ENCODE measurements around the gene BIRC2. TPM values are rescaled to one million over a fixed set of nuclear protein-coding genes. Genes with fewer than 3 reads are reported as not detected.
"Not testable (repeated sequence)": the region's sequence is repeated elsewhere in the genome, so short reads cannot be mapped to it uniquely, and the experiment has no call there.

The BIRC2 gene
- 38.6 and 39.2 TPM in 2 replicates for polyA plus RNA-seq (2013)

DNA sequence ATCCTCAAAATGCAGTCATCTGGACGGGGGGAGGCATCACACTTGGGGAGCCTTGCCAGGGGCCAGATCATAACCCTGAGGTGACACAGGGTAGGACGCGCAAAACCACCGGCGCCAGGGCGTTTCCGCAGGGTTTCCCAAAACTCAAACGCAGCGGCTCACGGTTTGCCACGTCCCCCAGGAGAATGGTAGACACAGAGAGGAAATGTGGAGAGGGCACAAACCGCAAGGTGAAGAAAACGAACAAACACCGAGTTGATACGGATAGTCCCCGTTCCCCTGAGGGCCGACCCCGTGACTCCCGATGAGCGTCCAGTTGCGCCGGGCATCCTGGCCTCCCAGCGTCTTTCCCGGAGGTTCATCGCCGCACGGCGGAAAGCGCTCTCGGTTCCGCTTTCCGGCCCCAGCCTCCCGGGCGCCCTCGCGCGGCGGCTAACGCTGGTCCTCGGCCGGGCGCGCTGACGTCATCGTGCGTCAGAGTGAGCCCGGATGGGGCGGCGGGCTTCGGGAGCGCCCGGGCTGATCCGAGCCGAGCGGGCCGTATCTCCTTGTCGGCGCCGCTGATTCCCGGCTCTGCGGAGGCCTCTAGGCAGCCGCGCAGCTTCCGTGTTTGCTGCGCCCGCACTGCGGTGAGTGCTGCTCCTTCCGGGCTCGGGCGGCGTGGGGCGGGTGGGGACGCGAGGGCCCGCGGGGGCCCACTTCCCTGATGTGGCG lies at the start of gene BIRC2:
Gene BIRC2, plus strand, starts transcription at position 467 of the 714 bp plus-strand sequence. CDS start 2,641 bp downstream, outside the sequence.
- Histone ChIP-seq H2BK5ac (ENCODE audit: low read depth, low read length, poor library complexity) (peak within 1 kb of the TSS; percentile 76), H3K79me2 (ENCODE audit: control insufficient read depth, insufficient read depth, low read length, poor library complexity) (peaks cover 10% of the 10 kb centered on the region), H4K91ac (ENCODE audit: low read depth, low read length) (peak within 1 kb of the TSS; percentile 86), H3K14ac (ENCODE audit: low read length) (peak within 1 kb of the TSS; percentile 73), H3K4ac (ENCODE audit: low read depth, low read length) (peak within 1 kb of the TSS; percentile 70), H2AFZ (ENCODE audit: insufficient read depth, low read length, poor library complexity) (peak within 1 kb of the TSS; percentile 79), H3K36me3 (ENCODE audit: control insufficient read depth in 1 of 2, insufficient read depth in 2 of 2, low read length in 2 of 2) (peaks cover 0 to 3% of the 10 kb centered on the region in 2 experiments), H3K4me3 (ENCODE audit: low read depth, low read length) (peak within 1 kb of the TSS; percentile 78), H3K79me1 (ENCODE audit: low read length) (peaks cover 11% of the 10 kb centered on the region), H3K4me1 (ENCODE audit: control insufficient read depth in 1 of 2, insufficient read depth in 2 of 2, low read length in 2 of 2) (no peaks in the 10 kb centered on the region), H2BK120ac (ENCODE audit: insufficient read depth, low read length, poor library complexity) (peak within 1 kb of the TSS; percentile 69), H3K18ac (ENCODE audit: low read length) (peak within 1 kb of the TSS; percentile 91), H3K9ac (ENCODE audit: low read length) (peak within 1 kb of the TSS; percentile 86), H3K27ac (ENCODE audit: low read depth, low read length) (peak within 1 kb of the TSS; percentile 94), H4K8ac (ENCODE audit: low read depth, low read length) (peak within 1 kb of the TSS; percentile 80), H2AK5ac (ENCODE audit: low read length) (peak within 1 kb of the TSS; percentile 90), H3K27me3 (ENCODE audit: insufficient read depth, low read length) (no peaks in the 10 kb centered on the region), H3K23ac (ENCODE audit: low read length) (no peak within 1 kb of the TSS), H3K4me2 (ENCODE audit: low read length) (peak within 1 kb of the TSS; percentile 81), H2BK12ac (ENCODE audit: low read length) (no peak within 1 kb of the TSS), H4K12ac (ENCODE audit: low read depth, low read length) (peak within 1 kb of the TSS; percentile 96), H3K9me3 (ENCODE audit: insufficient read depth, low read depth, low read length) (no peaks in the 10 kb centered on the region)
- no CpG with 5 or more reads among the region's 77 CpGs for WGBS (ENCODE audit: extremely low coverage, insufficient coverage, insufficient read length)
- peak; percentile 97 to 98 for DNase-seq

DNA sequence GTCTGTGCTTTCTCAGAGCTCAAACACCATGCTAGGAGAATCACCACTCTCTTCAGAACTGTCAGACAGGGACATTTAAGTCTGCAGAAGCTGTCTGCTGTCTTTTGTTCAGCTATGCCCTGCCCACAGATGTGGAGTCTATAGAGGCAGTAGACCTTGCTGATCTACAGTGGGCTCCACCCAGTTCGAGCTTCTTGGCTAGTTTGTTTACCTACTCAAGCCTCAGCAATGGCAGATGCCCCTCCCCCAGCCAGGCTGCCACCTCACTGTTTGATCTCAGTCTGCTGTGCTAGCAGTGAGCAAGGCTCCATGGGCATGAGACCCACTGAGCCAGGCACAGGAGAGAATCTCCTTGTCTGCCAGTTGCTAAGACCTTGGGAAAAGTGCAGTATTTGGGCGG lies 46.2 kb upstream of the BIRC2 start:
- not testable (repeated sequence) for H3K4me1 ChIP-seq (ENCODE audit: control insufficient read depth in 1 of 2, insufficient read depth in 2 of 2, low read length in 2 of 2); H3K9me3 ChIP-seq (ENCODE audit: insufficient read depth, low read depth, low read length); H2BK12ac ChIP-seq (ENCODE audit: low read length); H4K8ac ChIP-seq (ENCODE audit: low read depth, low read length); H3K79me2 ChIP-seq (ENCODE audit: control insufficient read depth, insufficient read depth, low read length, poor library complexity); H3K27ac ChIP-seq (ENCODE audit: low read depth, low read length); H2BK5ac ChIP-seq (ENCODE audit: low read depth, low read length, poor library complexity); H2AFZ ChIP-seq (ENCODE audit: insufficient read depth, low read length, poor library complexity); H3K4me3 ChIP-seq (ENCODE audit: low read depth, low read length); H3K9ac ChIP-seq (ENCODE audit: low read length); H3K14ac ChIP-seq (ENCODE audit: low read length); H3K4me2 ChIP-seq (ENCODE audit: low read length); H2BK120ac ChIP-seq (ENCODE audit: insufficient read depth, low read length, poor library complexity); H3K23ac ChIP-seq (ENCODE audit: low read length); H2AK5ac ChIP-seq (ENCODE audit: low read length); DNase-seq; H3K27me3 ChIP-seq (ENCODE audit: insufficient read depth, low read length); H4K91ac ChIP-seq (ENCODE audit: low read depth, low read length); H3K18ac ChIP-seq (ENCODE audit: low read length); H3K36me3 ChIP-seq (ENCODE audit: control insufficient read depth in 1 of 2, insufficient read depth in 2 of 2, low read length in 2 of 2); H4K12ac ChIP-seq (ENCODE audit: low read depth, low read length); H3K79me1 ChIP-seq (ENCODE audit: low read length); H3K4ac ChIP-seq (ENCODE audit: low read depth, low read length)
- WGBS (ENCODE audit: extremely low coverage, insufficient coverage, insufficient read length) = no CpG with 5 or more reads among the region's 2 CpGs

DNA sequence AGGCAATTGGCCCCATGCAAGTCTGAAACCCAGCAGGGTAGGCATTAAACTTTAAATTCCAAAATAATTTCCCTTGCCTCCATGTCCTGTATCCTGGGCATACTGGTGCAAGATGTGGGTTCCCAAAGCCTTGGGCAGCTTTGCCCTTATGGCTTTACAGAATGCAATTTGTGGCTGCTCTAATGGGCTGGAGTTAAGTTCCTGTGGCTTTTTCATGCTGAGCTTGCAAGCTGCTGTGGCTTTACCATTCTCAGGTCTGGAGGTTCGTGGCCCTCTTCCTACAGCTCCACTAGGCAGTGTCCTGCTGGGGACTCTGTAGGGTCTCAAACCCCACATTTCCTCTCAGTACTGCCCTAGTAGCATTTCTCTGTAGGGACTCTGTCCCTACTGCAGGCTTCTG lies 44.8 kb upstream of the BIRC2 start:
- WGBS (ENCODE audit: extremely low coverage, insufficient coverage, insufficient read length) = no CpG with 5 or more reads among the region's 1 CpG
- H4K8ac ChIP-seq (ENCODE audit: low read depth, low read length) = no peak overlapping the region
- no peak overlapping the region for H3K27ac ChIP-seq (ENCODE audit: low read depth, low read length)
- no peaks in the 10 kb centered on the region for H3K27me3 ChIP-seq (ENCODE audit: insufficient read depth, low read length)
- DNase-seq = no peak
- no peaks in the 10 kb centered on the region for H3K36me3 ChIP-seq (ENCODE audit: control insufficient read depth in 1 of 2, insufficient read depth in 2 of 2, low read length in 2 of 2)
- H2AK5ac ChIP-seq (ENCODE audit: low read length) = no peak overlapping the region
- no peak overlapping the region for H3K18ac ChIP-seq (ENCODE audit: low read length)
- no peak overlapping the region for H2BK12ac ChIP-seq (ENCODE audit: low read length)
- H3K4me1 ChIP-seq (ENCODE audit: control insufficient read depth in 1 of 2, insufficient read depth in 2 of 2, low read length in 2 of 2) = no peaks in the 10 kb centered on the region
- H3K79me2 ChIP-seq (ENCODE audit: control insufficient read depth, insufficient read depth, low read length, poor library complexity) = no peaks in the 10 kb centered on the region
- H2BK120ac ChIP-seq (ENCODE audit: insufficient read depth, low read length, poor library complexity) = no peak overlapping the region
- no peak overlapping the region for H3K14ac ChIP-seq (ENCODE audit: low read length)
- H4K12ac ChIP-seq (ENCODE audit: low read depth, low read length) = no peak overlapping the region
- H3K4ac ChIP-seq (ENCODE audit: low read depth, low read length) = no peak overlapping the region
- H3K9ac ChIP-seq (ENCODE audit: low read length) = no peak overlapping the region
- no peaks in the 10 kb centered on the region for H3K79me1 ChIP-seq (ENCODE audit: low read length)
- no peak overlapping the region for H3K4me2 ChIP-seq (ENCODE audit: low read length)
- peaks cover 2% of the 10 kb centered on the region for H3K9me3 ChIP-seq (ENCODE audit: insufficient read depth, low read depth, low read length)
- no peak overlapping the region for H4K91ac ChIP-seq (ENCODE audit: low read depth, low read length)
- no peak overlapping the region for H3K23ac ChIP-seq (ENCODE audit: low read length)
- H2AFZ ChIP-seq (ENCODE audit: insufficient read depth, low read length, poor library complexity) = no peak overlapping the region
- no peak overlapping the region for H3K4me3 ChIP-seq (ENCODE audit: low read depth, low read length)
- no peak overlapping the region for H2BK5ac ChIP-seq (ENCODE audit: low read depth, low read length, poor library complexity)

DNA sequence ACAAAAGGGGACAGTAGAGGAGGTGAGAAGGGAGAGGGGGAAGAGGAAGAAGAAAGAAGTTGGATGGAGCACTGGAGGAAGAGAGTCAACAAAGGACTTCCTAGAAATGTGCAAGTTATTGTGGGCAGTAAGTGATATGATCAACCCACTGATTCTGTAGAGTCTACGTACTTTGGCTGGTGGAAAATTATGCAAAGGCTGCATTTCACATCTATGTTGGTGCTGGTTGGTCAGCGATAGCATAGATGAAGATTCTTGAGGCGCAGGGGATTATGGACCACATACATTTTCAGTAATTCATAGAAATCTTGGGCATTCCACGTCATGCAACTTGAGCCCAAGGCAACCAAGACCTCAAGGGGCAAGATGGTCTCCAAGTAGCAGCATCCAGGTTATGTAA lies 42.3 kb upstream of the BIRC2 start:
- H2AK5ac ChIP-seq (ENCODE audit: low read length) = no peak overlapping the region
- H3K9ac ChIP-seq (ENCODE audit: low read length) = no peak overlapping the region
- no peaks in the 10 kb centered on the region for H3K79me1 ChIP-seq (ENCODE audit: low read length)
- no peak overlapping the region for H4K12ac ChIP-seq (ENCODE audit: low read depth, low read length)
- H3K18ac ChIP-seq (ENCODE audit: low read length) = no peak overlapping the region
- no peak for DNase-seq
- H3K27me3 ChIP-seq (ENCODE audit: insufficient read depth, low read length) = no peaks in the 10 kb centered on the region
- H2AFZ ChIP-seq (ENCODE audit: insufficient read depth, low read length, poor library complexity) = no peak overlapping the region
- H3K14ac ChIP-seq (ENCODE audit: low read length) = no peak overlapping the region
- WGBS (ENCODE audit: extremely low coverage, insufficient coverage, insufficient read length) = no CpG with 5 or more reads among the region's 4 CpGs
- H3K4me1 ChIP-seq (ENCODE audit: control insufficient read depth in 1 of 2, insufficient read depth in 2 of 2, low read length in 2 of 2) = no peaks in the 10 kb centered on the region
- no peak overlapping the region for H2BK120ac ChIP-seq (ENCODE audit: insufficient read depth, low read length, poor library complexity)
- H3K4me2 ChIP-seq (ENCODE audit: low read length) = no peak overlapping the region
- H3K79me2 ChIP-seq (ENCODE audit: control insufficient read depth, insufficient read depth, low read length, poor library complexity) = no peaks in the 10 kb centered on the region
- no peak overlapping the region for H3K4ac ChIP-seq (ENCODE audit: low read depth, low read length)
- H4K91ac ChIP-seq (ENCODE audit: low read depth, low read length) = no peak overlapping the region
- peaks cover 2% of the 10 kb centered on the region for H3K9me3 ChIP-seq (ENCODE audit: insufficient read depth, low read depth, low read length)
- H3K4me3 ChIP-seq (ENCODE audit: low read depth, low read length) = no peak overlapping the region
- no peak overlapping the region for H3K23ac ChIP-seq (ENCODE audit: low read length)
- no peak overlapping the region for H4K8ac ChIP-seq (ENCODE audit: low read depth, low read length)
- H2BK5ac ChIP-seq (ENCODE audit: low read depth, low read length, poor library complexity) = no peak overlapping the region
- H3K27ac ChIP-seq (ENCODE audit: low read depth, low read length) = no peak overlapping the region
- H3K36me3 ChIP-seq (ENCODE audit: control insufficient read depth in 1 of 2, insufficient read depth in 2 of 2, low read length in 2 of 2) = no peaks in the 10 kb centered on the region
- no peak overlapping the region for H2BK12ac ChIP-seq (ENCODE audit: low read length)

All from trophoblast cell (in vitro differentiated cells and primary cell).